ENCODE data around the gene ZNF451.

ZNF451 gene

GRCh38 chr6:57173056-57173885 is 83.3 kb downstream of the ZNF451 start:
- no peaks in the 10 kb centered on the region for H3K27me3 ChIP-seq (ENCODE audit: insufficient read depth, low read depth)
- peaks cover 7% of the 10 kb centered on the region for H3K4me1 ChIP-seq (ENCODE audit: low read depth, poor library complexity, severe bottlenecking)
- no peaks in the 10 kb centered on the region for H4K20me1 ChIP-seq (ENCODE audit: insufficient read depth)
- TF ChIP-seq CTCF (conservative IDR thresholded peaks at IDR 0.05; ENCODE audit: low read depth, low read length) = no peak
- H2AFZ ChIP-seq (ENCODE audit: low read depth) = peak overlapping the region; percentile 72
- H3K4me3 ChIP-seq (IDR thresholded peaks at IDR 0.05; ENCODE audit: insufficient read depth, low read depth, low read length) = no peak overlapping the region
- peak overlapping the region; percentile 68; the same call in 1 of the 2 replicates for H3K9ac ChIP-seq
- H3K79me2 ChIP-seq (ENCODE audit: insufficient read depth, low read depth) = no peaks in the 10 kb centered on the region
- H3K36me3 ChIP-seq (ENCODE audit: insufficient read depth) = no peaks in the 10 kb centered on the region
- no peak overlapping the region; the same call in 1 of the 2 replicates for H3K27ac ChIP-seq
- H3K4me2 ChIP-seq = peak overlapping the region; percentile 82

GRCh38 chr6:57173886-57174510 is 84.0 kb downstream of the ZNF451 start:
- H3K36me3 ChIP-seq (ENCODE audit: insufficient read depth) = no peaks in the 10 kb centered on the region

GRCh38 chr6:57174511-57174907 is 84.5 kb downstream of the ZNF451 start:
- no peaks in the 10 kb centered on the region for H3K79me2 ChIP-seq (ENCODE audit: insufficient read depth, low read depth)
- no peak overlapping the region for H3K27ac ChIP-seq
- H3K9ac ChIP-seq = no peak overlapping the region
- peaks cover 7% of the 10 kb centered on the region for H3K4me1 ChIP-seq (ENCODE audit: low read depth, poor library complexity, severe bottlenecking)
- no peaks in the 10 kb centered on the region for H4K20me1 ChIP-seq (ENCODE audit: insufficient read depth)
- H3K27me3 ChIP-seq (ENCODE audit: insufficient read depth, low read depth) = no peaks in the 10 kb centered on the region
- no peaks in the 10 kb centered on the region for H3K36me3 ChIP-seq (ENCODE audit: insufficient read depth)
- TF ChIP-seq CTCF (conservative IDR thresholded peaks at IDR 0.05; ENCODE audit: low read depth, low read length) = no peak
- H3K4me3 ChIP-seq (IDR thresholded peaks at IDR 0.05; ENCODE audit: insufficient read depth, low read depth, low read length) = no peak overlapping the region
- H2AFZ ChIP-seq (ENCODE audit: low read depth) = no peak overlapping the region
- H3K4me2 ChIP-seq = no peak overlapping the region

More at GRCh38 chr6:57173886-57174510, 84.0 kb downstream of the ZNF451 start:
- H3K79me2 ChIP-seq (ENCODE audit: insufficient read depth, low read depth) = no peaks in the 10 kb centered on the region
- no peak overlapping the region for H2AFZ ChIP-seq (ENCODE audit: low read depth)
- peaks cover 7% of the 10 kb centered on the region for H3K4me1 ChIP-seq (ENCODE audit: low read depth, poor library complexity, severe bottlenecking)
- no peak overlapping the region for H3K4me2 ChIP-seq
- H3K27ac ChIP-seq = no peak overlapping the region
- no peaks in the 10 kb centered on the region for H4K20me1 ChIP-seq (ENCODE audit: insufficient read depth)
- TF ChIP-seq CTCF (conservative IDR thresholded peaks at IDR 0.05; ENCODE audit: low read depth, low read length) = no peak
- H3K4me3 ChIP-seq (IDR thresholded peaks at IDR 0.05; ENCODE audit: insufficient read depth, low read depth, low read length) = no peak overlapping the region
- no peak overlapping the region for H3K9ac ChIP-seq
- no peaks in the 10 kb centered on the region for H3K27me3 ChIP-seq (ENCODE audit: insufficient read depth, low read depth)

GRCh38 chr6:57177545-57178265 is 87.7 kb downstream of the ZNF451 start:
- H3K4me2 ChIP-seq = no peak overlapping the region
- TF ChIP-seq CTCF (conservative IDR thresholded peaks at IDR 0.05; ENCODE audit: low read depth, low read length) = no peak
- H3K4me3 ChIP-seq (IDR thresholded peaks at IDR 0.05; ENCODE audit: insufficient read depth, low read depth, low read length) = no peak overlapping the region
- no peaks in the 10 kb centered on the region for H4K20me1 ChIP-seq (ENCODE audit: insufficient read depth)
- no peaks in the 10 kb centered on the region for H3K36me3 ChIP-seq (ENCODE audit: insufficient read depth)
- H3K27ac ChIP-seq = no peak overlapping the region
- no peaks in the 10 kb centered on the region for H3K27me3 ChIP-seq (ENCODE audit: insufficient read depth, low read depth)
- H3K4me1 ChIP-seq (ENCODE audit: low read depth, poor library complexity, severe bottlenecking) = no peaks in the 10 kb centered on the region
- no peak overlapping the region for H3K9ac ChIP-seq
- H2AFZ ChIP-seq (ENCODE audit: low read depth) = no peak overlapping the region
- H3K79me2 ChIP-seq (ENCODE audit: insufficient read depth, low read depth) = no peaks in the 10 kb centered on the region
